IPS DF 4.7 (cell line): Measurements from ENCODE around the gene RNF175.
"Not testable (repeated sequence)": the region's sequence is repeated elsewhere in the genome, so short reads cannot be mapped to it uniquely, and the experiment has no call there.

Source experiments
- DNase-seq: peaks from one replicate; pipeline ENCODE4 v3.0.0-alpha.2; 2013; ENCODE audit warnings: low spot score; ENCODE audit errors: extremely low read depth

RNF175 gene

DNA sequence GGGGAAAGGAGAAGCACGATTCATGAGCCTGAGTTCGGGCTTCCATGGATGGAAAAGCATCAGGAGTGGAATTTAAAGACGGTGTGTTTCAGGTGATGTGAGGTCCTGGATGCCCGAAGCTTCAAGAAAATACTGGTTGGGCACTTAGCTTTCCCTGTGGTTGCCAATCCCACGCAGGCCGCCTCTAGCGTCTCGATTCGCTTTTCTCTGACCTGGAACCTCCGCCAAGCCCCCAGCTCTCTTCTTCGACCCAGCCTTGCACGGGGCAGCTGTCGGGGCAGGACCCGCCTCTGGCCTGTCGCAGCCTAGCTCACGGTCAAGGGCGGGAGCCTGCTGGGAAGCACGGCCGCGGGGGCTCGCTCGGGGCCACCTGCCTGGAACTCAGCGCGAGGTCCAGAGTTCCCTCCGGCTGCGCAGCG is 76.1 kb downstream of the RNF175 start:
- no peak for DNase-seq

GRCh38 chr4:153679486-153679885 is 80.3 kb downstream of the RNF175 start:
- no peak for DNase-seq

- DNase-seq, result no peak
Observed at GRCh38 chr4:153676984-153677383, 82.8 kb downstream of the RNF175 start.

DNA sequence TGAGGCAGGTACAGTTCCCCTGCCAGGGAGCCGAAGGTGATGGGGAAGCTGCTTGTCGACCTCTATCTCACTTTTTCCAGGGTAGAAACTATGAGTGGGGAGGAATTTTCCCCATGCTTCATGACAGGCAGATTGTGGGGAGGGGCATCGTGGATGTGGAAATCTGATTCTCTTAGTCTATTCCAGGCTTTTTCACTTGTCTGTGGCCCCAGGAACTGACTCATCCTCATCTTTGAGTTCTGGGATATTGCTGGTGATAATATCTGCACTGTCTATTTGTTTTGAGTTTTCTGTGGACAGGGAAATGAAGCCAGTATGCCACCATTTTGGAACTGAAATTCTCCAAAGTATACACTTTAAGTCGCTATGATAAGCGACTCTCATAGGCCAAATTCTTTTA is 83.3 kb downstream of the RNF175 start:
- DNase-seq, result no peak

- no peak for DNase-seq
Observed at GRCh38 chr4:153669838-153670237, 90.0 kb downstream of the RNF175 start.

- DNase-seq, result no peak
Observed at GRCh38 chr4:153668647-153669046, 91.2 kb downstream of the RNF175 start.

- not testable (repeated sequence) for DNase-seq
Observed at GRCh38 chr4:153666505-153666904, 93.3 kb downstream of the RNF175 start.

GRCh38 chr4:153663667-153664066 is 96.2 kb downstream of the RNF175 start:
- DNase-seq, result no peak

GRCh38 chr4:153661908-153662307 is 97.9 kb downstream of the RNF175 start:
- DNase-seq, result no peak

GRCh38 chr4:153661215-153661822 is 98.5 kb downstream of the RNF175 start:
- no peak for DNase-seq
